T-helper 2 cell treated with Interferon-gamma antibody and Interleukin-4, amounts not matched to agents 100 ng/mL and 5 ng/mL, for 36 hours (primary cell): ENCODE results near the gene INF2. TPM values are rescaled to one million over a fixed set of nuclear protein-coding genes. Genes with fewer than 3 reads are reported as not detected.

Experiments used
- intact Hi-C: fragments of 100-400 bp; cut with micrococcal nuclease; formaldehyde crosslinking; loops from one replicate; pipeline ENCODE4 v1.15.1; 2023
- total RNA-seq: library from RNA; stranded (reverse); gene quantifications from 2 replicates; pipeline ENCODE4 v1.2.3, GENCODE V29; 2022

The INF2 gene
- total RNA-seq, 1 donor from 2014 or later = 169 TPM

DNA sequence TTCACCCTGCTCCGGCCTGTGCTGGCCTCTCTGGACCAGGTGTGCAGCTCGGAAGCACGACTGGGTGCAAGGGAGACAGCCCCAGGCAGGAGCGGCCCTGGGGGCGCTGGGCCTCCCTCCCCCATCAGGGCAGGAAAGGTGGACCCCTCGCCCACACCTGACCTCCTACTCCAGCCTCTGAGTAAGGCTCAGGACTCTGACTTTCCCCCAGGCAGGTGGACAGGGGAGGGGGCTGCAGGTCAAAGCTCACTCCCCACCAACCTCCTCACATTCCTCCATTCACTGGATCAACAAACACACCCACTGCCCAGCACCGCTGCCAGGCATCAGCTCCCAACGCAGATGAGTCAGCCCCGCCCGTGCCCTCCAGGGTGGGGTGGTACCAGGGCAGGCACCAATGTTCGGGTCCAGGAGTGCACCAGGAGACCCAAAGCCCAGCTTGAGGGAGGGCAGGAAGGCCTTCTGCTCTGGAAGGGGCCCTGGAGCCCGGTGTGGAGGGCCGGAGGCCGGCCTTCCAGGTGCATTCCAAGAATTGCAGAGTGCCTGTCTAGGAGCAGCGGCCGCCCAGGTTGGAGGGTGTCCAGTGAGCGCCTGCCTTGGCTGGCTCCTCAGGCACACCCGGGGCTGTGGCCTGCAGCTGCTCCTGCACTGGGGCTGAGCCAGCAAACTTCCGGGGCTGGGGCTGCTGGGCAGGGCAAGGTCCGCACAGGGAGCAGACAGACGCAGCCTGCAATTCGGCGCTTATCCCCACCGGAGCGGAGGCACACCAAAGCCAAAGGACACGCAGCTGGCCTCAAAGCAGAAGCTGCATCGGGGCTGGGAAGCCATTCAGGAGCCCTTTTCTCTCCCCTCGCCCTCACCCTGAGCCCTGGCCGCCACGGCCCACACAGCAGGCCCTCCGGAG, 1.6 kb upstream of the INF2 start:
- intact Hi-C loops = no loop called here

DNA sequence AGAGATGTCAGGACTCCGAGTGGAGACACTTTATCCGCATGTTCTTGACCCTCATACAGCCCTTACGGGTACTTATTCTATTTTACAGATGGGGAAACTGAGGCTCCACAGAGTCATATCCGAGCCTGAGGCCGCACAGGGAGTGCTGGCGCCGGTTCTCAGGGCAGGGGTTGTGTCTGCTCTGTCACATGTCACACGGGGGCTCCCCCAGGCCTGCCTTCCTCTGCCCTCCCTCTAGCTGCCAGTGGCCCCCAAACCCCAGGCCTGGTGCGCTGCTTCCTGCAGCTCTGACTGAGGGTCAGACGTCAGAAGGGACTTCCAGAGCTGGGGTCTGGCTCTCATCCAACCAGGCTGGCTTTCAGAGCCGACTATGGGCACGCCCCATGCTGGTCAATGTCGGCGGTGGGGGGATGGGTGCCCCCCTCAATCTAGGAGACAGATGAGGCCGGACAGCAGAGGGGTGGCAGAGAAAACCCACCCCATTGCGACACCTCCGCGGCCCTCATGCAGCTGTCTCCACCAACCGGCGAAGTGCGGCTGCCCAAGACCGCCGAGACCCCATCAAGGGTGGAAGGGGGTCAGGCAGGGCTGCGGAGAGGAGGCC, 811 bp upstream of the INF2 start:
- intact Hi-C loops = no loop called here

DNA sequence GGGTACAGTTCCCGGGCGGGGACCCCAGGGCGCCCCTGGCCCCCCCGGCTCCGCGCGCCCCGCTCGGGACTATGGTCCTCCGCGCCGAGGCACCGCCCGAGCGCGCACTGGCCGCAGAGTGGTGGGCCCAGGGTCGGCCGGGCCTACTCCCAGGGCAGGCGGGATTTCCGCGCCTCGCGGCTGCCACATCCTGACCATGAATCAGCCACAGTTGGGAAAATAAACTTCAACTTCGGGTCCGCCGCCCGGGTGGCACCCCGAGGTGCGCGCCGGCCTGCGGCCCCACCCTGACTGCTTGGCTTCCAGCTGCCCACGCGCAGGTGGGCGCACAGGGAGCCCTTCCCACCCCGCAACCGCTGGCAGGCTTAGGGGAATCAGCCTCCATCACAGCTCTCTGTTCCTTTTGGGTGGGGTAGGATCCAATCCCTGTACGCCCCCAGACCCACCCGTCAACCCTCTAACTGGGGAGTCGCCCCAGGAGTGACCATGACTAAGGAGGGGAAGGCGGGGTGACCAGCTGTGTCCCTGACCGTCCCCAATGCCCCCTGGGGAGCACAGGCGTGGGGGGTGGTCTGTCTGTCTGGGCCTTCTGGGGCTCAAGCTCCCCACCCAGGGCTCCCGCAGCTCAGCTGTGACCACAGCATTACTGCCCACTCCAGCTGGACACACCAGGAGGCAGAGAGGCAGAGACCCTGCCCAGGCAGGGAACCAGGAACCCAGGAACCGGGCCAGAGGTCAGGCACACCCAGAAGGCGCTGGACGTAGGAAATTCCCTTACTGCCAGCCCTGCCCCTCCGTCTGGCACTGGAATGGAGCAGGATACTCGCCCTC, 678 bp downstream of the INF2 start:
- intact Hi-C loops = no loop called here

DNA sequence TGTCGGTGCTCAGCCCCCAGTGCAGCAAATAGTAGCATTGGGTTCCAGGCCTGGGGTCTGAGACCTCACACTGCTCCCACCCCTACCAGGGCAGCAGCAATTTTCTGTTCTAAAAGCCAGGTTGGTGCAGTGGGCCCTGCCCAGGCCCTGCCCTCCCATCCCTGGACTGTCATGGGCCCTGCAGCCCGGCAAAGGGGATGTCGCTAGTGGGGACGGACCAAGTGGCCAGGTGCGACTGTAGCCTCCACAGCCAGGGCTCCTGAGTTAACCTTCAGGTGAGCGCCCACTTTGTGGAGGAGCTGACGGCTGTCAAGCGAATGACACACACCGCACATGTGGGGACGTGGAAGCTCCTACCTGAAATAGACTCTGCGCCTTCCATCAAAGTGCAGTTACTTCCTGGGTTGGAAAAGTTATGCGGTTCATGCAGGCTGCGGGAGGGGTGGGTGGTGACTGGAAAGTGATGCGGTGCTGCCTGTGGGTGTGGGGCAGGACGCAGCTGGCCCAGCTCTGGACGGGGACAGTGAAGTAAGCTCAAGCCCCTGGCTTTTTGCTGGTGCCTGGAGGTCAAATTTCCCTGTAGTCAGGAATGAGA, 1.5 kb downstream of the INF2 start:
- intact Hi-C loops = no loop called here

DNA sequence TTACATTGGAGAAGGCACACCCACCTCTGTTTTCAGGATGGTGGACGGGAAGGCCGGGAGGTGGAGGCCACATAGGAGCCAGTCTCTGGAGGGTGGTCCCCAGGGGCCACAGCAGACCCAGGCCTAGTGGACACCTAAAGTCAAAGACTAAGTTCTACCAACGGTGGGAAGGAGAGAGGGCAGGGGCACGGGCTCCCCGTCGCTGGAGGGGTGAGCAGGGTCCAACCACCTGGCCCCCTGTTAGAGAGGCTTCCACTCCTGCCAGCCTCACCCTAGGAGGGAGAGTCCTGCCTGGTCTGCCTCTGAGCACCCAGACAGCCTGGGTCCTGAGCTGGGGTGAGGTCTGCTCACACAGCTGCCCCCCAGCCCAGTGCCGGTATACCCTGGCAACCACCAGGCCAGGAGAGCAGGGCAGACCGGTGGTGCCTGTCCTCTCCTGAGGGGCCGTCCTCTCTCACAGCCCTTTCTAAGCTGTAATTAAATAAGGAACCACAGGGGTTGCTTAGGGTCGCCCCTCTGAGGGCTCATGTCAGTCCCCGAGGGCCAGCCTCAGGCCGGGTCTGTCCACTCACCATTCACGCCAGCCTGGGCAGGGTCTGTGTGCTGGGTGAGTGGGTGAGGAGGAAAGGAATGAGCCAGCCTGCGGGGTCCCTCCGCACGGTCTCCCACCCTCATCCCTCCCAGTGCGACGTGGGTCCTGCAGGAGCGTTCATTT, 2.3 kb downstream of the INF2 start:
- intact Hi-C loops = no loop called here

DNA sequence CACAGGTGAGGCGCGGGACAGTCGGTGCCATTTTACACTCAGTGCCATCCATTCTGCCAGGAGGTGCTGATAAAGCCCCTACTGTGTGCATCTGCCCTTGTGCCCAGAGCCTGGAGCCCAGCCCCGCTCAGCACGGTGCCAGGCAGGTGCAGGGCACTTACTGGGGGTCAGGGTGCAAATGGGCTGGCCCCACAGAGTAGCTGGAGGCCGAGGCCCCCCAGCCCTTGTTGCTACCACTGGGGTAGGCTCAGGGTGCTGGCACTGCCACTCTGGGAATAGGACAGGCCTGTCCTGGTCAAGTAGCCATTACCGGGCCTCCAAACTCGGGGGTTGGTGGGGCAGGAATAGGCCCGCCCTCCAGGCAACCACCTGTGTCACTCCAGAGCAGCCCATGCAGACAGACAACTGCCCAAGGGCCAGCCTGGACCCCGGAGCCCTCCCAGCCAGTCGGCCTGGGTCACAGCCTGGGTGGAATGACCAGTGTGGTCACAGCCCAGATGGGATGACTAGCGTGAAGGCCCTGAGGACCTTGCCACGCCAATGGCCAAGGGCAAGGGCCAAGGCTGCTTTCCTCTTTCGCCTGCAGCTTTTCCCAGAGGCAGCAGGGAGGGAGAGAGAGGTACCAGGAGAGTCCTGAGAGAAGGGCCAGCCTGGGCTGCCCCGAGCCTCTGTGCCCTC, 3.0 kb downstream of the INF2 start:
- intact Hi-C loops = no loop called here

DNA sequence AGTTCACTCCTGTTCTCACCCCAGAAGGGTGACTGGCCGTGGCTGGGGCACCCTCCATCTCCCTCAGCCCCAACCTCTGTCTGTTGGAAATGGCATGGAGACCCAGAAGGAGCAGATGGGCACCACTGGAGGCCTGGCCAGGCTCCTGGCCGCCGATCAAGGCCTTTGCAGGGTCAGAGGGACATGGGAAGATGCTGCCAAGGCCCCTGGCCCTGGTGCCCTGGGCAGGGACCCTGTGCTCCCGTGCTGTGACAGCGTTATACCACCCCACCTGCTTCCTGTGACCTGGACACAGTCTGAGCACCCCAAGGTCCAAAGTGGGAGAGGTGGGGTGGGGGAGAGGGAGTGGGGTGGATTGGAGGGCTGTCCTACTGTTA, 3.5 kb downstream of the INF2 start:
- intact Hi-C loops = no loop called here

DNA sequence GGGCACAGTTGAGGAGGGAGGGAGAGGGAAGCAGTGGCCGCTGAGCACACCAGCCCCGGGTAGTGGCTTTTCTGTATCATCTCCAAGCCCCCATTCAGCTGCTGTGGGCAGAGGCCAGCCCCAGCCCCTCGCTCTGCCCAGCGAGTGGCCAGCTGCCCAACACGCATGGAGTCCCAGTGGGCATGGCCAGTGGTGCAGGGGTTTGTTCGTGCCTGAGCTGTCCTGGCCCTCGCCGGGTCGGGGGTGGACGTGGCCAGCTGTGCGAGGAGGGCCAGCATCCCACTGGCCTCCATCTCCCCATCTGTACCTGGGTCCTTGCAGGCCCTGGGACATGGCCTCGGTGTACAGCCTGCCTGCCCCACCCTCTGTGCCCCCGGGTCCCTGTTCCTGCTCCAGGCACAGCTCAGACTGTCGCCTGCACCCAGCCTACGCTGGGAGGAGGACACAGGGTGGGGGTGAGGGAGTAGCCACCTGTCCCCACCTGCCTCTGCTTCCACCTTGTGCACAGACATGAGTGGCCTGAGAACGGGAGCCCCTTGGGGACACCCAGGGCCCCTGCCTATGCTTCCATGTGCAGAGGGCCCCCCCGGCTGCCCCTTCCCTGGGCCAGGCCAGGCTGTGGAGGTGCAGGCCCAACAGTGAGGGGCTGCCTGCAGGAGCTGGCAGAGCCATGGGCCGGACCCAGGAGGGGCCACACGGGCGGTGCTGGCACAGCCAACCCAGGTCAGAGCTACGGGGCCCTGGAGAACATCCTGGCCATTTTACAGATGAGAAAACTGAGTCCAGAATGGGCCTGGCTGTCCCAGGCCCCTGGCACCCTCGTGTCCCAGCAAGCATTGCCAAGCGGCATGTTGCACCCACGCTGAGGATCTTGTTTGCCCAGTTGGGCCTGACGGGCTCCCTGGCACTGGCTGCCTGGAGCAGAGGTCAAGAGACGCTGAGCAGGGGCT, 4.3 kb downstream of the INF2 start:
- intact Hi-C loops = loop anchor here (2.0 kb wide), 1 partner anchor 17 kb away; no protein-coding TSS in a partner anchor

DNA sequence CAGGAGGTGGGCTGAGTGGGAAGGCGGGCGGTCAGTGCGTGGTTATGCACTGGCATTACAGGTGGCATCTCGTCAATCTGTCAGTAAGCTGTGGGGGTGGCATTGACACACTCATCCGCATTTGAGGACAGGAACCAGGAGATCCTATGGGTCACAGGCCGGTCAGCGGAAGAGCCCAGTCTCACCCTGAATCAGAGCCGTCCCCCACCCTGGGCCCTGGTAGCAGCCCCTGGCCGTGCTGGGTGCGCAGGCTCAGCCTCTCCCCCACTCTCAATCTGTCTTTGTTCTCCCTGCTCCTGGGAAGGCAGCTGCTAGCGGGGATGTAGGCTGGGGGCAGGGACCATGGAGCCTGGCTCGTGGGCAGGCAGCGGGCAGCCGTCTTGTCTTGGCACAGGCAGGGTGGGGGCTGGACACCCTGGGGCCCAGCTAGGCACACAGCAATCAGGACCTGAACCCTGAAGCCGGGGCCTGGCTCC, 5.1 kb downstream of the INF2 start:
- intact Hi-C loops = loop anchor here (2.0 kb wide), 1 partner anchor 18 kb away; no protein-coding TSS in a partner anchor

DNA sequence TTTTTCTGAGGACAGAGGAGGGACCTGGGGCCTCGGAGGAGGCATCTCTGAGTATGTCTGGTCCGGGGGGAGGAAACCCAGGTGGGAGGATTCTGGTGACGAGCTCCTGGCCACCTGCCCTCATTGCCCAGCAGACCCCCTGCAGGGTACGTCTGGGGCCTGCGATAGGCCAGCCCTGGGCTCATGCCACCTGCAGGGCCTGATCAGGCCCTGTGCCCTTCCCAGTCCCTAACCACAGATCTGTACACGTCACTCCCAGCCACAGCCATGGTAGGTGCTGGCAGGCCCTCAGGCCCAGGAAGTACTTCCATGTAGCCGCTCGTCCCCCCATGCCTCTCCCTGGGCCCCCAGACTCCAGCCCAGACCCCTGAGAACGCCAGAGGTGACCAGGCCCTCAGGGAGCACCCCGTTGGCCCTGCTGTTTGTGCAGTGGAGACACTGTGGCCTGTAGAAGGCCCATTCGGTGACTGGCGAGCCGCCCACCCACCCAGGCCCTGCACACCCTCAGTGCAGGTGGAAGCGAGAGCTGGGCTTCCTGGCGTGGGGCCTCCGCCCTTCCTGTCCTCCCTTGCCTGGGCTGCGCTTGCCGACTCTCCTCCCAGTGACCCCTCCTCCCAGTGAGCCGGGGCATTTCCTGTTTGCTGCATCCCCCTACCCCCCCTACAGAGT, 5.7 kb downstream of the INF2 start:
- intact Hi-C loops = loop anchor here (2.0 kb wide), 1 partner anchor 18 kb away; no protein-coding TSS in a partner anchor

DNA sequence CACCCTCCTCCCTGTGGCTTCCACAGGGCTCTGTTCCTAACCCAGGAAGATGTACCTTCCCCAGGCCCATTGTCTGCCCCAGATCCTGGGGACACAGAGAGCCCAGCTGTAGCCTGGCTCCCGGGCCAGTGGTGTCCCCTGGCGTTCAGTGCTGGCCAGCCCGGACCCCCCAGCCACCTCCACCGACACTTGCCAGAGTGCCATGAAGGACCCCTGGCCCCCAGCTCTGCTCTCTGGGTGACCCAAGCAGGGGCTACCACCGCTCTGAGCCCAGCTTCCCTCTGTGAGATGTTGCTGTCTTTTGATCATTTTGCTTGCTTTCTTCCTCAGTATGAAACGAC, 6.2 kb downstream of the INF2 start:
- intact Hi-C loops = loop anchor here (2.0 kb wide), 1 partner anchor 19 kb away; no protein-coding TSS in a partner anchor

DNA sequence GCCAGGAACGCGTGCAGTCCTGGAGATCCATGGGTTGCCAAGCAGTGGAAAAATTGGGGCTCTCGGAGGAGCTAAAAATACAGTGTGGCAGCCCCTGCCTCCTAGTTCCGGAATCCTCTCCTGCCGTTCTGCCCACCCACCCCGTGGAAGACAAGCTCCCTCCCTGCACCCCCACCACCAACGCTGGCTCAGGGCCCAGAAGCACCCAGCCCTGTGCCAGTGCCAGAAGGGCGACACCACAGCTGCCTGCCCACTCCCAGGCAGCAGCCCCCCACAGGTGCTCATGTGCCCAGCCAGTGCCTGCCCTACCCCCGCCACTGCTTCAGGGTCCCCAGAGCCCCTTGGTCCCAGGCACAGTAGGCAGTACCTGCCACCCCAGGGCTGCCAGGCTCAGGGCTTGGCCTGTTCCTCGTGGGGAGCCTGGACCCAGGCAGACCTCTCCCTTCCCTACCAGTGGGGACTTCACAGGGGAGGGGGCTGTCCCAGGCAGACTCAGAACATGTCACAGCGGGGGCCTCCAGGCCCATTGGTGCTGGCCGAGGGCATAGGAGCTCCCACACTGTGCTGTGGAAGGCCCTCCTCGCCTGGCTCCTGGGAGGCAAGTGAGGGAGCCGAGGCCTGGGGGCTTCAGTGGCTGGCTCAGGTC, 7.4 kb downstream of the INF2 start:
- intact Hi-C loops = no loop called here

DNA sequence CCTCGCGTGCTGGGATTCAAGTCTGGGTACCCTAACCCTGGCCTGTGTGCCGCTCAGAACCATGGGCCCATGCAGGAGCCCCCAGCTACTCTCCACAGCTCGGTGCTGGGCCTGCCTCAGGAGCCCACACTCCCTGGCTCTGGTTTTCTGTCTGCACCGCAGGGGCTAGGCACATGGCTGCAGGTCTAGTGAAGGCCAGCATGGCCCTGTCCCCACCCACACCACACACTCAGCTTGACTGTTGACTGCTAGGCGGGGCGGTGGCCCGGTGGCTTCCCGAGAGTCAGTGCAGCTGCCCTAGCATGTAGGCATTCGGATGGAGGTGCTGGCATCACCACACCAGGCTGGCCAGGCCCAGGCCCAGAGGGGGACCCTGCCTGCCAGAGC, 7.9 kb downstream of the INF2 start:
- intact Hi-C loops = no loop called here

DNA sequence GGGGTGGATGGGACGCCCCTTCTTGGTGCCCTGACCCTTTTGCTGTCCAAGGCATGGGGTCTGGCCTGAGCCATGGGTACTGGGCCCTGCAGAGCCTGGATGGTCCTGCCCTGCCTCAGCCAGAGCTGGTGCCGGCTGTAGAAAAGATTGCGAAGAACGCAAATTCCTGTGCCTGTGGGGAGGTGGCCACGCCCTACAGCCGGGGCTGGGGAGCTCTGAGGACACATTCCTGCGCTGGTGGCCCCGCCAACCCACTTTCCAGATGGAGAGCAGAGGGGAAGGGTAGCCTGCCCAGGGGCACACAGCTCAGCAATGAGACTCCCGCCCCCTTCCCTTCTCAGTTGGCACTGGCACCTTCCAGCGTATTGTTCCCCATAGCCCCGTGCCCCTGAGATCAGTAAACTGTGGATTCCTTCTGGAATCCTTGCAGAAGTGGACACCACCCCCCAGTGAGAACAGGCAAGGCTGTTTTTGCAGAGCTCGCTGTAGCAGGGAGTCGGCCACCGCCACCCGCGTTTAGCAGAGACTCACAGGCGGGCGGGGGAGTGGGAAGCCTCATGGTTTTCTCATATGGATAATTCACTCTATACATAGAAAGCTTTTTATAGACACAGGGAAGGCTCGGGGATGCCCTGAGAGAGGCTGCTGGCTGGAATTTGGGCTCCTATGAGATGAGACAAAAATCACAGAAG, 8.6 kb downstream of the INF2 start:
- intact Hi-C loops = no loop called here

DNA sequence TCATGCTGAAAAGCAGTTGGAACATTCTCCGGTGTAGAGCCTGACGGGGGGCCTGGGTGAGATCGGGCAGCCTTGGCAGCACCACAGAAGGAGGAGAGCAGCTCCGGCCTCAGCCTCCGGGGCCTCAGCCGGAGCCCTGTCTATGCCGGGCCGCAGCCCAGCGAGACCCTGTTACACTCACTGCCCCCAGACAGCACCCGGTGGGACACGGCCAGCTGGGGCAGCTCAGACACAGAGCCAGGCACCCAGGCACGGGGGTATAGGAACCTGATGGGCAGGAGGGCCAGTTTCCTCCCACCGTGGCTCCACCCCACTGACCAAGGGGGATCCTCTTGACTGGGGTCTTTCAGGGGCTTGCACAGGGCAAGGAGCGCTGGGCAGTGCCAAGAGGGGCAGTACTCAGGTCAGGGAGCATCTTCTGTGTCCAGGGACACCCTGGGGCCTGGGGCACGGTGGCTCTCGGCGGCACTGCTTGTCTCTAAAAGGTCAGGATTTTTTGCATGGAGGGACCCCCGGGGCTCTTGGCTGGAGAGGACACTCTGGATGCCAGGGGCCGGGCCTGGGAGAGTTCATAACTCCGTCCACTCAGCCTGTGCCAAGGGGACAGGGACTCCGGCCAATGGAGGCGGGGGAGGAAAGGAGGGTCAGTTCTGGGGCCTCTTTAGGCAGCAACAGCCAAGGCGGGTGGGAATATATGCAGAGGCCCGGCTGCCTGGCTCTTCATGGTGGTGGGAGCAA, 9.4 kb downstream of the INF2 start:
- intact Hi-C loops = no loop called here

DNA sequence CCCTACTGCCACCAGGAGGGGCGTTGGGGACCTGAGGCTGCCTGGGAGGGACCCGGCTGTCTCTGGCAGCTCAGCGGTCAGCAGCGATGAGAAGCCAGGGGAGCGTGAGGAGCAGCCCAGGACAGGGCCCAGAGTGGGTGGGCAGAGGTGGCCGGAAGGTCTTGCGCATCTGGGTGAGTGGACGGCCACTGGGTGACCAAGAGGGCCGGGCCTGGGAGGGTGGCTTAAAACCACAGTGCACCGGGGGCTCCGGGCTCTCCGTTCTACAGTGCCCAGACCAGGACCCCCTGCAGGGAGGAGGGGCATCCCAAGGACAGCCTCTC, 10.0 kb downstream of the INF2 start:
- intact Hi-C loops = no loop called here

DNA sequence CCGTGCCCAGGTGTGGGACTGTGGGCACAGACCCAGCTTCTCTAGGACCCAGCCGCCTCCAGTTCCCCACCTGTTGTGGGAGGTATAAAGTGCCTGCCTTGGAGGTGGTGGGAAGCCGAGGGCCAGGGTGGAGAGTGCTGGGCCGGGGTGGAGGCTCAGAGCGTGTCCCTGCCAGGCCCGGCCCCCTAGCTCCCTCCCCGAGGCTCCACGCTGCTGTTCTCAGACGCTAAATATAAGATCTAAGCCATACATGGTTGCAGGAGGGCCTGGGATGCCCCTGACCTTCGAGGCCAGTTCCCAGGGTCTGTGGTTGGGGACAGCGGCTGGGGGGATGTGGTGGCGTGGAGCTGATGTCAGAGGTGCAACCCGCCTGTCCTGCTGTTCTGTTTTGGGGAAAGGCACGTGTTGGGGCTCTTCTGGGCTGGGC, 10.8 kb downstream of the INF2 start:
- intact Hi-C loops = no loop called here
